ENCODE results near the gene COX5A. TPM values are rescaled to one million over a fixed set of nuclear protein-coding genes. Genes with fewer than 3 reads are reported as not detected.
"Not testable (repeated sequence)": the region's sequence is repeated elsewhere in the genome, so short reads cannot be mapped to it uniquely, and the experiment has no call there.

The COX5A gene
- total RNA-seq, 1 donor from 2014 or later: 1,257 TPM

- peak; percentile 32 for DNase-seq
- intact Hi-C loops (cut with micrococcal nuclease): no loop called here
- H3K27me3 ChIP-seq (ENCODE audit: low read depth): no peaks in the 10 kb centered on the region
- H3K36me3 ChIP-seq: peaks cover 51% of the 10 kb centered on the region
- peak overlapping the region; percentile 59 for H3K27ac ChIP-seq (replicated peaks)
- no peak overlapping the region for H3K4me3 ChIP-seq
- TF ChIP-seq CTCF (IDR thresholded peaks at IDR 0.05; ENCODE audit: borderline replicate concordance): no peak
- H3K9me3 ChIP-seq (replicated peaks): no peaks in the 10 kb centered on the region
- peaks cover 47% of the 10 kb centered on the region for H3K4me1 ChIP-seq
Observed at GRCh38 chr15:74897300-74897701, 40.6 kb downstream of the COX5A start.

GRCh38 chr15:74896316-74896715 is 41.6 kb downstream of the COX5A start:
- Histone ChIP-seq H3K27ac (replicated peaks) (peak overlapping the region; percentile 59), H3K36me3 (peaks cover 49% of the 10 kb centered on the region)
- intact Hi-C loops (cut with micrococcal nuclease): no loop called here

GRCh38 chr15:74895830-74896229 is 42.0 kb downstream of the COX5A start:
- no peak overlapping the region for H3K27ac ChIP-seq (replicated peaks)
- H3K4me3 ChIP-seq: no peak overlapping the region
- peaks cover 48% of the 10 kb centered on the region for H3K4me1 ChIP-seq
- no peak for TF ChIP-seq CTCF (IDR thresholded peaks at IDR 0.05; ENCODE audit: borderline replicate concordance)
- DNase-seq: no peak
- no peaks in the 10 kb centered on the region for H3K9me3 ChIP-seq (replicated peaks)
- intact Hi-C loops (cut with micrococcal nuclease): no loop called here
- H3K36me3 ChIP-seq: peaks cover 47% of the 10 kb centered on the region
- no peaks in the 10 kb centered on the region for H3K27me3 ChIP-seq (ENCODE audit: low read depth)

More at GRCh38 chr15:74896316-74896715, 41.6 kb downstream of the COX5A start:
- TF ChIP-seq CTCF (IDR thresholded peaks at IDR 0.05; ENCODE audit: borderline replicate concordance): no peak
- DNase-seq: no peak
- Histone ChIP-seq H3K27me3 (ENCODE audit: low read depth) (no peaks in the 10 kb centered on the region), H3K4me3 (no peak overlapping the region), H3K4me1 (peaks cover 47% of the 10 kb centered on the region), H3K9me3 (replicated peaks) (no peaks in the 10 kb centered on the region)

- Histone ChIP-seq H3K4me1 (peaks cover 63% of the 10 kb centered on the region), H3K36me3 (peaks cover 33% of the 10 kb centered on the region)
- H3K4me3 ChIP-seq; DNase-seq; intact Hi-C loops (cut with micrococcal nuclease); H3K27me3 ChIP-seq (ENCODE audit: low read depth); H3K9me3 ChIP-seq (replicated peaks); H3K27ac ChIP-seq (replicated peaks): not testable (repeated sequence)
Observed at GRCh38 chr15:74894383-74894782, 43.5 kb downstream of the COX5A start.

- no peak for TF ChIP-seq CTCF (IDR thresholded peaks at IDR 0.05; ENCODE audit: borderline replicate concordance)
- intact Hi-C loops (cut with micrococcal nuclease): no loop called here
- Histone ChIP-seq H3K9me3 (replicated peaks) (no peaks in the 10 kb centered on the region), H3K4me3 (no peak overlapping the region), H3K27me3 (ENCODE audit: low read depth) (no peaks in the 10 kb centered on the region), H3K4me1 (peaks cover 71% of the 10 kb centered on the region), H3K27ac (replicated peaks) (no peak overlapping the region), H3K36me3 (peaks cover 25% of the 10 kb centered on the region)
- DNase-seq: no peak
Observed at GRCh38 chr15:74893627-74894026, 44.2 kb downstream of the COX5A start.

GRCh38 chr15:74892931-74893330 is 44.9 kb downstream of the COX5A start:
- Histone ChIP-seq H3K36me3 (peaks cover 24% of the 10 kb centered on the region), H3K27ac (replicated peaks) (peak overlapping the region; percentile 93)
- no peak for TF ChIP-seq CTCF (IDR thresholded peaks at IDR 0.05; ENCODE audit: borderline replicate concordance)

More at GRCh38 chr15:74892931-74893330, 44.9 kb downstream of the COX5A start:
- intact Hi-C loops (cut with micrococcal nuclease): no loop called here
- H3K4me3 ChIP-seq: no peak overlapping the region
- peaks cover 67% of the 10 kb centered on the region for H3K4me1 ChIP-seq
- no peaks in the 10 kb centered on the region for H3K27me3 ChIP-seq (ENCODE audit: low read depth)
- DNase-seq: no peak
- no peaks in the 10 kb centered on the region for H3K9me3 ChIP-seq (replicated peaks)

Data from left ventricle myocardium inferior (tissue), 1 donor.